MM.1S (cell line): Measurements from ENCODE around the gene KIAA1958.

ENCODE experiments used
- DNase-seq: peaks from one replicate; pipeline ENCODE4 v3.0.0-alpha.2; 2015
- H2AFZ ChIP-seq: fragments of 300-600 bp; sonication (generic); 2 replicates; pipeline ENCODE4 v1.6.0; 2016; ENCODE audit warnings: antibody characterized with exemption, low read length
- H3F3A ChIP-seq: fragments of 300-600 bp; sonication (generic); 2 replicates; pipeline ENCODE4 v1.6.1; 2016; ENCODE audit warnings: mild to moderate bottlenecking, antibody characterized with exemption, low read length, moderate library complexity, mixed read lengths; ENCODE audit not compliant: insufficient read depth
- H3K27ac ChIP-seq: fragments of 300-600 bp; sonication (generic); 2 replicates; pipeline ENCODE4 v1.5.1; 2016; ENCODE audit warnings: mild to moderate bottlenecking, low read length
- H3K27me3 ChIP-seq: fragments of 300-600 bp; sonication (generic); replicated peaks from 2 replicates; pipeline ENCODE4 v1.6.0; 2016; ENCODE audit warnings: low read length; ENCODE audit not compliant: insufficient read depth
- H3K36me3 ChIP-seq: fragments of 300-600 bp; sonication (generic); replicated peaks from 2 replicates; pipeline ENCODE4 v1.6.1; 2016; ENCODE audit warnings: mild to moderate bottlenecking, low read length, mixed read lengths; ENCODE audit not compliant: insufficient read depth
- H3K4me1 ChIP-seq: fragments of 300-600 bp; sonication (generic); 2 replicates; pipeline ENCODE4 v1.6.1; 2016; ENCODE audit warnings: low read length, mixed read lengths
- H3K4me2 ChIP-seq: fragments of 300-600 bp; sonication (generic); 2 replicates; pipeline ENCODE4 v1.6.0; 2016; ENCODE audit warnings: low read depth, low read length
- H3K4me3 ChIP-seq: fragments of 300-600 bp; sonication (generic); 2 replicates; pipeline ENCODE4 v1.5.1; 2016; ENCODE audit warnings: low read length, mixed read lengths
- H3K79me2 ChIP-seq: fragments of 300-600 bp; sonication (generic); 2 replicates; pipeline ENCODE4 v1.6.1; 2016; ENCODE audit warnings: mixed run types, low read length, mixed read lengths
- H3K9ac ChIP-seq: fragments of 300-600 bp; sonication (generic); 2 replicates; pipeline ENCODE4 v1.6.1; 2016; ENCODE audit warnings: low read length, mixed read lengths
- H3K9me2 ChIP-seq: fragments of 300-600 bp; sonication (generic); replicated peaks from 2 replicates; pipeline ENCODE4 v1.6.1; 2016; ENCODE audit warnings: mild to moderate bottlenecking, low read length, mixed read lengths; ENCODE audit not compliant: insufficient read depth
- H3K9me3 ChIP-seq: fragments of 300-600 bp; sonication (generic); replicated peaks from 2 replicates; pipeline ENCODE4 v1.6.1; 2016; ENCODE audit warnings: mild to moderate bottlenecking, low read length, mixed read lengths; ENCODE audit not compliant: insufficient read depth
- H4K20me1 ChIP-seq: fragments of 300-600 bp; sonication (generic); 2 replicates; pipeline ENCODE4 v1.6.1; 2016; ENCODE audit warnings: mild to moderate bottlenecking, low read length, moderate library complexity, mixed read lengths; ENCODE audit not compliant: insufficient read depth
- CTCF ChIP-seq: fragments of 300-600 bp; sonication (generic); IDR thresholded peaks from 2 replicates; pipeline ENCODE4 v1.5.1; 2016; ENCODE audit warnings: antibody characterized with exemption, low read length, mixed read lengths
- EZH2 ChIP-seq: fragments of 300-600 bp; sonication (generic); optimal IDR thresholded peaks from 2 replicates; pipeline ENCODE3; 2017; ENCODE audit warnings: low read depth, mild to moderate bottlenecking, antibody characterized with exemption, low read length, mixed read lengths
- EZH2phosphoT487 ChIP-seq: fragments of 300-600 bp; sonication (generic); IDR thresholded peaks from 2 replicates; pipeline ENCODE4 v1.6.1; 2018; ENCODE audit warnings: antibody characterized with exemption, low read length

The KIAA1958 gene

GRCh38 chr9:112486221-112487007 lies at the start of gene KIAA1958:
Gene KIAA1958, plus strand, starts transcription at chr9:112486827. Its CDS starts 87,254 bp downstream, at chr9:112574081.
- Histone ChIP-seq H3K4me1 (peaks cover 7% of the 10 kb centered on the region; the same call in 1 of the 2 replicates), H3K27ac (peak within 1 kb of the TSS; percentile 39; the same call in 1 of the 2 replicates), H3K9me3 (no peaks in the 10 kb centered on the region), H3K27me3 (no peaks in the 10 kb centered on the region), H2AFZ (peak within 1 kb of the TSS; percentile 100), H3K9me2 (no peaks in the 10 kb centered on the region), H3K4me3 (peak within 1 kb of the TSS; percentile 96), H3K79me2 (peaks cover 32% of the 10 kb centered on the region), H3F3A (no peaks in the 10 kb centered on the region), H3K9ac (peak within 1 kb of the TSS; percentile 72), H3K4me2 (peak within 1 kb of the TSS; percentile 89), H3K36me3 (no peaks in the 10 kb centered on the region), H4K20me1 (no peaks in the 10 kb centered on the region)
- no peak for TF ChIP-seq EZH2phosphoT487
- no peak for TF ChIP-seq EZH2
- TF ChIP-seq CTCF, result no peak
- peak; percentile 92 for DNase-seq

- no peaks in the 10 kb centered on the region for H3K79me2 ChIP-seq
- no peak for TF ChIP-seq EZH2
- TF ChIP-seq EZH2phosphoT487, result no peak
- no peak for TF ChIP-seq CTCF
- no peaks in the 10 kb centered on the region for H3K36me3 ChIP-seq
- no peaks in the 10 kb centered on the region for H3K9me2 ChIP-seq
- no peak overlapping the region for H3K9ac ChIP-seq
- H3K4me1 ChIP-seq, result no peaks in the 10 kb centered on the region
- DNase-seq, result no peak
- no peaks in the 10 kb centered on the region for H3F3A ChIP-seq
- no peak overlapping the region for H3K4me2 ChIP-seq
- no peak overlapping the region for H2AFZ ChIP-seq
- no peaks in the 10 kb centered on the region for H4K20me1 ChIP-seq
- no peaks in the 10 kb centered on the region for H3K9me3 ChIP-seq
- no peak overlapping the region for H3K27ac ChIP-seq
- H3K4me3 ChIP-seq, result no peak overlapping the region
- H3K27me3 ChIP-seq, result no peaks in the 10 kb centered on the region
These were observed 49.2 kb upstream of the KIAA1958 start for GRCh38 chr9:112437406-112437805.

- no peaks in the 10 kb centered on the region for H3K9me2 ChIP-seq
- H3K79me2 ChIP-seq, result no peaks in the 10 kb centered on the region
- TF ChIP-seq EZH2, result no peak
- TF ChIP-seq CTCF, result no peak
- no peak for DNase-seq
- no peaks in the 10 kb centered on the region for H3K27me3 ChIP-seq
- H3K9ac ChIP-seq, result no peak overlapping the region
- no peaks in the 10 kb centered on the region for H3K36me3 ChIP-seq
- no peaks in the 10 kb centered on the region for H3K9me3 ChIP-seq
- no peak overlapping the region for H3K4me3 ChIP-seq
- no peaks in the 10 kb centered on the region for H4K20me1 ChIP-seq
- H2AFZ ChIP-seq, result no peak overlapping the region
- H3K4me2 ChIP-seq, result no peak overlapping the region
- H3K4me1 ChIP-seq, result no peaks in the 10 kb centered on the region
- H3F3A ChIP-seq, result no peaks in the 10 kb centered on the region
- H3K27ac ChIP-seq, result no peak overlapping the region
These were observed 47.5 kb upstream of the KIAA1958 start for GRCh38 chr9:112439171-112439570.
